H7 (cell line): ENCODE data around the gene RPRD1B. TPM values are rescaled to one million over a fixed set of nuclear protein-coding genes. Genes with fewer than 3 reads are reported as not detected.
A peak's percentile ranks its signal among the peaks of the same experiment; 100 is the strongest.

Source experiments
- DNase-seq: peaks from one replicate; pipeline ENCODE4 v3.0.0; 2012
- H3K27me3 ChIP-seq: 2 replicates; pipeline ENCODE4 v1.6.0; 2011; ENCODE audit warnings: mild to moderate bottlenecking, low read length; ENCODE audit not compliant: control insufficient read depth, insufficient read depth
- H3K36me3 ChIP-seq: replicated peaks from 2 replicates; pipeline ENCODE4 v1.5.1; 2011; ENCODE audit warnings: low read length; ENCODE audit not compliant: control insufficient read depth, insufficient read depth
- H3K4me3 ChIP-seq: 2 replicates; pipeline ENCODE4 v1.5.1; 2011; ENCODE audit warnings: low read depth, mild to moderate bottlenecking, control low read depth, low read length, moderate library complexity; ENCODE audit not compliant: insufficient read depth
- total RNA-seq: library from RNA; depleted of rRNA; stranded (reverse); fragments of >200 nt; shearing (Covaris generic); gene quantifications from 2 replicates; pipeline ENCODE4 v1.2.3, GENCODE V29; 2014

Gene RPRD1B
- total RNA-seq, 1 experiment from 2014 or later: 12.7 TPM

- no peak for DNase-seq
- Histone ChIP-seq H3K27me3 (no peaks in the 10 kb centered on the region), H3K36me3 (no peaks in the 10 kb centered on the region), H3K4me3 (no peak overlapping the region)
Observed at GRCh38 chr20:38117205-38117604, 83.7 kb downstream of the RPRD1B start.

DNA sequence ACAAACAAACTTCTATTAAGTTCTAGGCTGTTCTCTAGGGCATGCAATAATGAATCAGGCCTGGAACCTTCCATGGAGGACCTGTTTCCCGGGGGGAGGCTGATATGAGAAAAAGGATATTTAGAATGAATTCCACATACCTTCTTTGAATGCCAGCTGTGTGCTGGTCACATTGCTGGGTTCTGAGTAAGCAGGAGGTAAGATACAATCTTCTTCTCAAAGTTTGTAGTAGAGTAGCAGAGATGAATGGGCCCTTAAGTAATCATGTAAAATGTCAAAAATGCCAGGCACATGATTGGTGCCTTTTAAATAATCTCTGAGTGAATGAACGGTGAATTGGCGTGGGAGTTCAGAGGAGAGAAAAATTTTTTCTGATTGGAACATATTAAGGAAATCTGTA, 84.1 kb downstream of the RPRD1B start:
- no peak for DNase-seq
- Histone ChIP-seq H3K36me3 (no peaks in the 10 kb centered on the region), H3K27me3 (no peaks in the 10 kb centered on the region), H3K4me3 (no peak overlapping the region)

DNA sequence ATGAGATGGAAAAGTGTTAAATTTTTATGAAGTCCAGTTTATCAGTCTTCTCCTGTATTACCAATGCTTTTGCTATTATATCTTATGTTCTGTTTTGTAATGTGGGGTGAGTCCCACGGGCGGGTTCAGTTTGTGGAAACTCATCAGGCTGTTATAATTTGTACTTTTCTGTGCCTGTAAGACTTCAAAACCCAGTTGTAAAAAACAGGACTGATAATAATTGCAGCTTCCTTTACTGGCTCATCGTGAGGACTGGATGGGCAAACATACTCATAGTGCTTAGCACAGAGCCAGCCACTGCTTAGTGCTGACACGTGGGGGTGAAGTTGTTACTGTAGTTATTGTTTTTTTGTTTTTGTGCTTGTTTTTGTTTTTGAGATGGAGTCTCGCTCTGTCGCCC, 85.9 kb downstream of the RPRD1B start:
- Histone ChIP-seq H3K4me3 (no peak overlapping the region), H3K36me3 (no peaks in the 10 kb centered on the region), H3K27me3 (no peaks in the 10 kb centered on the region)
- DNase-seq: no peak

DNA sequence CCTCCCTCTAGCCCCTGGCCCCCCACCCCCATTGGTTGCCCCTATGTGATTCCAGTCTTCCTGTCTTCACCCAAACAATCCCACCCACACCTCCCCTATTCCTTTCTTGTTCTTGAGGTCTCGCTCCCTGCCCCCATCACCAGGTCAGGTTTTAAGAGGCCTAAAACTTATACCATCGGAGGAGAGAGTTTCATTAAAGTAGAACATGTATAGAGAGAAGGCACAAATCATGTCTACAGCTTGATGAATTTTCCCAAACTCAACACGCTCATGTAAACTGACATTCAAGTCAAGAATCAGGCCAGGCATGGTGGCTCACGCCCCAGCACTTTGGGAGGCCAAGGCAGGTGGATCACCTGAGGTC, 87.1 kb downstream of the RPRD1B start:
- no peaks in the 10 kb centered on the region for H3K36me3 ChIP-seq
- no peaks in the 10 kb centered on the region for H3K27me3 ChIP-seq

GRCh38 chr20:38121741-38122140, 88.2 kb downstream of the RPRD1B start:
- no peak for DNase-seq
- H3K4me3 ChIP-seq: no peak overlapping the region
- H3K36me3 ChIP-seq: no peaks in the 10 kb centered on the region
- H3K27me3 ChIP-seq: no peaks in the 10 kb centered on the region

More for the DNA sequence above, 87.1 kb downstream of the RPRD1B start:
- DNase-seq: no peak
- no peak overlapping the region for H3K4me3 ChIP-seq

- H3K27me3 ChIP-seq: no peaks in the 10 kb centered on the region
- DNase-seq: no peak
- no peak overlapping the region for H3K4me3 ChIP-seq
- H3K36me3 ChIP-seq: no peaks in the 10 kb centered on the region
Observed at GRCh38 chr20:38123021-38123587, 89.6 kb downstream of the RPRD1B start.

GRCh38 chr20:38125157-38126056, 91.9 kb downstream of the RPRD1B start:
- peak; percentile 60 for DNase-seq
- no peak overlapping the region for H3K4me3 ChIP-seq
- no peaks in the 10 kb centered on the region for H3K36me3 ChIP-seq
- no peaks in the 10 kb centered on the region for H3K27me3 ChIP-seq

DNA sequence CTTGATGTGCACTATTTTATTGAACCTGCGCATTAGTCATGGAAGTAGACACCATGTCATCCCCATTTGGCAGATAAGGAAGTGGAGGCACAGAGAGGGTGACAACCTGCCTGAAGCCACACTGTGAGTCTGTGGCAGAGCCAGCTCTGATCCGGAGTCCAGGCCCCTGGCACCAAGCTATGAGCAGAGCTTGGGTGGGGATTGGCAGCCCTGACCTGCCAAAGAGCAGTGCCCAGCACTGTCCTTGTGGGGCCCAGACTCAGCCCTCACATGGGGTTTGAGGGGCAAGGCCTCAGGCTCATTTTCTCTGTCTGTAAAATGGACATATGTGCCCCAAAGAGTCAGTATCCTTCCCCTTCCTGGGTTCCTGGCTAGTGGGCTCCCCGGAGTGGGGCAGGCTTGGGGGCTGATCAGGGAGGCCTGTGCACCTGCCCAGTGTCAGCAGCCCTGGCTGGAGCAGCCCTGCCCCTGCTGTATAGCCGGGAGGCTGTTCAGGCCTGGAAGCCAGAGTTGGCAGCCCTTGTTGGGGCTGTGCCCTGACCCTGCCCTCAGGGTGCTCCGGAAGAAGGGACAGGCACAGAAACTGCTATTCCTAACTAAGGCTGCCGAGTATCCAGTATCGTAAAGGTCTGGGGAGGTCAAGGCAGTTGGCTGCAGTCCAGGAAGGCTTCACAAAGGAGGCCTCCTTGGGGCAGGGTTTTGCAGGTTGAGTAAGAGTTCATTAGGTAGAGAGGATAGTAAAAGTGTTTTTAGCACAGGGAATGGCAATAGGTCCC, 92.8 kb downstream of the RPRD1B start:
- DNase-seq: peak; percentile 11
- no peaks in the 10 kb centered on the region for H3K36me3 ChIP-seq
- H3K4me3 ChIP-seq: no peak overlapping the region
- H3K27me3 ChIP-seq: no peaks in the 10 kb centered on the region

GRCh38 chr20:38126932-38127621, 93.5 kb downstream of the RPRD1B start:
- no peaks in the 10 kb centered on the region for H3K27me3 ChIP-seq
- no peaks in the 10 kb centered on the region for H3K36me3 ChIP-seq
- H3K4me3 ChIP-seq: no peak overlapping the region
- no peak for DNase-seq

DNA sequence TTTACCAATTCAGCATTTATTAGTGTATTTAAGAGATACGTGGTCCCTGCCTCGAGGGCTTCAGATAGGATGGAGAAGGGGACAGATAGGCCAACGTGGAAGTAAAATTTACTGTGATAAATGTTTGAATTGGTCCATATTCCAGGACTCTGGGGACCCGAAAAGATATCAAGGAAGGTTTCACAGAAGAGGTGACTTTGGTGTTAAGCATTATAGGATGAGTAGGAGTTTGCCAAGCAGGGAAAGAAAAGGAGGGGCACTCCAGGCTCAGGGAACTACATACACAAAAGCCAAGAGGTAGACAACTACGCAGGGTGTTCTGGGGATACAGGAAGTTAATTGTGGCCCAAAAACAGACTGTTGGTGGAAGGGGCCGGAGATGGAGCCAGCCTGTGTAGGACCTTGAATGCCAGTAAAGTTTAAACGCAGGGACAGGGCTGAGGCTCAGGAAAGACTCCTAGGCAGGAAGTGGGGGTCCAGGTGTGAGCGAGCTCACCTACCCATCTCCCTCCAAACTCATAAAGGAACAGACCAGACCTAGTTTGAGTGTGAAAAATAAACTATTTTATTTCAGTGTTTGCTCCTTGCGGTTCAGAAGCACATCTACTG, 94.5 kb downstream of the RPRD1B start:
- DNase-seq: peak; percentile 13
- H3K27me3 ChIP-seq: no peaks in the 10 kb centered on the region
- no peaks in the 10 kb centered on the region for H3K36me3 ChIP-seq
- no peak overlapping the region for H3K4me3 ChIP-seq

- Histone ChIP-seq H3K27me3 (no peaks in the 10 kb centered on the region), H3K36me3 (no peaks in the 10 kb centered on the region), H3K4me3 (no peak overlapping the region)
- DNase-seq: no peak
Observed at GRCh38 chr20:38128691-38129090, 95.1 kb downstream of the RPRD1B start.

DNA sequence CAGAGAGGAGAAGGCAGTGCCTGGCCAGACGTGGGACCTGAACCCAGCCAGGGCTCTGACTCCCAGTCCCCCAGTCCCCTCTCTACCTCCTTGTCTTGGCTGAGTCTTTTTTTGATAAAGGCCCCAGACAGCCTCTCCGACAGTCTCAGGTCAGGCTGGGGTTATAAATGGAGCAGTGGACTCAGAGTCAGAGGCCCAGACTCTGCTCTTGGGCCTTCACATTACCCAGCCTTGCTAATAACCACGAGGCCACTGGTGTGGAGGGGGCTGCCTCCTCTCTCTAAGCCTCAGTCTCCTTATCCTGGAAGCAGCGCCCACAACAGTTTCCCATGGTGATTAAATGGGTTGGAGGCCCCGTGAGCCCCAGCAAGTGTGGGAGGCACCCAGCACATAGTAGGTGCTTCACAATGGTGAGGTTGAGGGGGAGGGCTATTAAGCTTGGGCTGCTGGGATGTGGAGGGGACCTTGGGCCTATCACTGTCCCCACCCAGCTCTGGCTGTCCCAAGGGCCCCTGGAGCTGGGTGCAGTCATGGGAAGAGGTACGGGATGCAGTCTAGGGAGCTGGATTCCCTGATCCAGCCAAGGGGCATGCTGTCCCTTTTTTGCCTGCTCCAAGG, 95.8 kb downstream of the RPRD1B start:
- Histone ChIP-seq H3K27me3 (no peaks in the 10 kb centered on the region), H3K36me3 (no peaks in the 10 kb centered on the region), H3K4me3 (no peak overlapping the region)
- no peak for DNase-seq

GRCh38 chr20:38129893-38130609, 96.5 kb downstream of the RPRD1B start:
- H3K27me3 ChIP-seq: no peaks in the 10 kb centered on the region
- H3K36me3 ChIP-seq: no peaks in the 10 kb centered on the region
- DNase-seq: peak; percentile 22
- no peak overlapping the region for H3K4me3 ChIP-seq
